Amniotic stem cell (primary cell): Measurements from ENCODE around the gene ACSM3.
A peak's percentile ranks its signal among the peaks of the same experiment; 100 is the strongest.
"Not testable (repeated sequence)": the region's sequence is repeated elsewhere in the genome, so short reads cannot be mapped to it uniquely, and the experiment has no call there.

Source experiments
- DNase-seq: peaks from one replicate; lab custom pipeline; 2025; lab: John Stamatoyannopoulos, UW

The ACSM3 gene

DNA sequence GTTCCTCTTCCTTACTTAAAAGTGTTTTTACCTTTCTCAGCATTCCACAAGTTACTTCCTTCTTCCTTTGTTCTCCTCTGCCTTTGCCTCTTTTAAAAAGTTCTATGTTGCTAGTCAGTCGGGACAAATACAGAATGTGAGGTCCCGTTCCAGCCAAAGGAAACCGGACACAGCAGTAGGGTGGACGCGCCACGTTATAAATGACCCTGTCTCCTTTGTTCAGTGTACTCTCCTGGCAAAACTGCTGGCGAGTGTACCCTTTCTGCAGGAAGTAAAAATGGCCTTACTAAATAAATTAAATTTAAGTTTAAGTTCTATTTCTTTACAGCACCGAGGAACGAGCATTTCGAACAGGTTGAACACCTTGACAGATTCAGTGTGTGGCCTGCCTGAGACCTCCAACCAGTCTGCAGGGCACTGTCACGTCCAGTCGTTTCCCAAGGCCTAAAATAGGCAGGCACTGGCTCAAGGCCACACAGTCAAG, 41.9 kb downstream of the ACSM3 start:
- not testable (repeated sequence) for DNase-seq

GRCh38 chr16:20806168-20807050, 42.6 kb downstream of the ACSM3 start, which contains the start of the genes ERI2 and REXO5:
ERI2 (minus strand) TSS chr16:20806472; CDS start chr16:20806430, 42 bp downstream.
REXO5 (plus strand) TSS chr16:20806527; CDS start chr16:20806954, 427 bp downstream.
- peak; percentile 90 for DNase-seq

GRCh38 chr16:20807862-20808261, 44.0 kb downstream of the ACSM3 start:
- DNase-seq = no peak

GRCh38 chr16:20811889-20812439, 48.1 kb downstream of the ACSM3 start:
- DNase-seq = no peak

DNA sequence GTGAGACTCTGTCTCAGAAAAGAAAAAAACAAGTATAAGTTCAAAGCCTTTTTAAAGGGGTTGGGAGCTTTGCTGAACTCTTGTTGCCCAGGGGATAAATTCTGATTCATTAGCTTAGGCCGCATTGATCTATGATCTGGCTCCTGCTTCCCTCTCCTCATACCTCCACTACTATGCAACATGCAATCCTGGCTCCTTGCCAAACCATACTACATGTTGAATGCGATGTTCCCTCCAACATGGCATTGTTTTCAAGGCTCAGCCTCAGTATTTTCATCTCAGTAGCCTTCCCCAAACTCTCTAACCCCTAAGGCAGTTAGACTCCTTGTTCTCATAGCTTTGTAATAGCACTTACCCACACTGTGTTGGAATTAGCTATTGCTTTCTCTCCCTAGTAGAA, 48.7 kb downstream of the ACSM3 start:
- no peak for DNase-seq

- DNase-seq = no peak
These were observed 51.0 kb downstream of the ACSM3 start for GRCh38 chr16:20814784-20815183.

- no peak for DNase-seq
These were observed 55.2 kb downstream of the ACSM3 start for GRCh38 chr16:20818929-20819585.

DNA sequence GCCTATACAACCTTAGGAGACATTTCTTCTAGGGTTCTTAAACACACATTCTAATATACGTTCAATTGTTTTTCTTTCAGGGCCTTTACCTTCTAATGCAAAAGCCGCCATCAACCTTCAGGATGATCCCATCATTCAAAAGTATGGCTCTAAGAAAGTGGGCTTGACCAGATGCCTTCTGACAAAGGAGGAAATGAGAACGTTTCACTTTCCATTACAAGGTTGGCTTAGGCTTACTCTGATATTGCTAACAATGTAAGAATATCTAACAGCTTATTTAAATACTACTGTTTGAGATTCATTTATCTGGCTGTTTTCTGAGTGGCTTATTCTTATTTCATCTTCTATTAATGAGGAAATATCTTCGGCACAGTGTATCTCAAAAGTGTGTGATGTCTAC, 57.9 kb downstream of the ACSM3 start:
- DNase-seq = no peak

DNA sequence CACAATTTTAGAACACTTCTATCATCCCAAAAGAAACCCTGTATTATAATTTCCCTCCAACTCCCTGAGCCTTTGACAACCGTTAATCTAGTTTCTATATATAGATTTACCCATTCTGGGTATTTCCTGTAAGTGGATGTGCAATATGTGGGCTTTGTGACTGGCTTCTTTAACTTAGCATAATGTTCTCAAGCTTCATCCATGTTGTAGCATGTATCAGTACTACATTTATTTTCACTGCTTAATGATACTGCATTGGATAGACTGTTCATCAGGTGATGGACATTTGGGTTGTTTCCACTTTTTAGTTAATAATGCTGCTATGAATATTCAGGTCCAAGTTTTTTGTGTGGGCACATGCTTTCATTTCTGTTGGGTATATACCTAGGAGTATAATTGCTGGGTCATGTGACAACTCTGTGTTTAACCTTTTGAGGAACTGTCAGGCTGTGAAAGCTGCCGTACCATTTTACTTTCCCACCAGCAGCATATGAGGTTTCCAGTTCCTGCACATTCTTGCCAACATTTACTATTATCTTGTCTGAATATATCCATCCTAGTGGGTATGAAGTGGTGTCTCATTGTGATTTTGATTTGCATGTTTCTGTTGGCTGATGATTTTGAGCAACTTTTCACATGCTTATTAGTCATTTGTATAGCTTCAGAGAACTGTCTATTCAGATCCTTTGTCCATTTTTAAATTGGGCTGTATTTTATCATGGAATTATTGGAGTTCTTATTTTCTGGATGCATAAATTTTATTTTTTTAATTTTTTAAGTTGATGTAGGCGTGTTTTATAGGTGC, 58.9 kb downstream of the ACSM3 start:
- no peak for DNase-seq

- no peak for DNase-seq
These were observed 62.3 kb downstream of the ACSM3 start for GRCh38 chr16:20826039-20826566.

- no peak for DNase-seq
These were observed 65.7 kb downstream of the ACSM3 start for GRCh38 chr16:20829536-20829935.

- DNase-seq = no peak
These were observed 66.6 kb downstream of the ACSM3 start for GRCh38 chr16:20830372-20830771.

- no peak for DNase-seq
These were observed 69.3 kb downstream of the ACSM3 start for GRCh38 chr16:20833086-20833485.

GRCh38 chr16:20838240-20838639, 74.4 kb downstream of the ACSM3 start:
- no peak for DNase-seq

DNA sequence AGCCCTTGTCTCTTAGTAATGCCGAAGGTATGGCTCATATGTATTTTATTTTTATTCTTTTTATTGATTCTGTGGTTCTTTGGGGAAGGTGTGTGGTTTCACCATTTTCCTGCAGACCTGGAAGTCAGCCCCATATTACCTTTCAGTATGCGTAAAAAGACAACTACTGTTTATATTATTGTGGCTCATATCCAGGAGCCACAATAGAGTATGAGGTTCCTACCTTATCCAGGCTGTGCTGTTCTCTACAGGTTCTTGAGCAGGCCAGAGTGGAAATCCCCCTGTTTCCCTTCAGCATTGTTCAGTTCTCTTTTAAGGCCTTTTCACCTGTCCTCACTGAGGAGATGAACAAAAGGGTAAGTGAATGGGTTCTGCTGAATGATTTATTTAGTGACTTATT, 75.7 kb downstream of the ACSM3 start:
- no peak for DNase-seq

DNA sequence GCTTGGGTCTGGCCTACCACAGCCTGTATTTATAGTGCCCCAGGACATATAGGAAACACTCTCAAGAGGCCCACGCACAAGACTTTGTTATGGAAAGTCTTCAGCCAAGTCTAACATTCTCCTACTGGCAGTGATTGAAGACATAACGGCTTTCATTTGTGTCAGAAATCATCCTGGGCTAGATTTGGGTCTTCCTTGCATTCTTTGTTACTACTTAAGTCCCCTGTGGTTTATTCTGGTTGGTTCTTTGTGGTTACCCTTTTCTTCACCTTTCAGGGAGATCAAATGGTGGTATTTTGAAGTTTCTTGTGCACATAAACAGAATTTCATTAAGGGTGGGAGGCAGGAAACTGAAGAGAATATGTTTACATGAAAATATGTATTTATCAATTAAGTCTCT, 80.2 kb downstream of the ACSM3 start:
- no peak for DNase-seq

GRCh38 chr16:20844588-20844987, 80.8 kb downstream of the ACSM3 start:
- DNase-seq = no peak

DNA sequence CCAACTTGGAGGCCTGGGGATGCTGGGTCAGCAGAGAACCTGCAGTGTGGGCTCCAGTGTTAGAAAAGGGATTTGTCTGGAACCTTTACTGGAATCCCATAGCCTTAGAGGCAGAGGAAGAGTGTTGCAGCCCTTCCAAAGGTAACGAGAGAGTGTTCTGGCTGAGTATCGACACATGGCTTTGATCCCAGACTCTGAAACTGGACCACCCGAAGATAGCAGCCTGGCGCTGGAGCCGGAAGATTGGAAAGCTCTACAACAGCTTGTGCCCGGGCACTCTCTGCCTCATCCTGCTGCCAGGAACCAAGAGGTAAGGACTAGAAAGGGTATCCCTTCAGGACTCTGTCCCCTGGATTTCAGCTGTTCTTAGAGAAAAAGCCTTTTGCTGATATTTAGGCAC, 82.2 kb downstream of the ACSM3 start:
- no peak for DNase-seq

DNA sequence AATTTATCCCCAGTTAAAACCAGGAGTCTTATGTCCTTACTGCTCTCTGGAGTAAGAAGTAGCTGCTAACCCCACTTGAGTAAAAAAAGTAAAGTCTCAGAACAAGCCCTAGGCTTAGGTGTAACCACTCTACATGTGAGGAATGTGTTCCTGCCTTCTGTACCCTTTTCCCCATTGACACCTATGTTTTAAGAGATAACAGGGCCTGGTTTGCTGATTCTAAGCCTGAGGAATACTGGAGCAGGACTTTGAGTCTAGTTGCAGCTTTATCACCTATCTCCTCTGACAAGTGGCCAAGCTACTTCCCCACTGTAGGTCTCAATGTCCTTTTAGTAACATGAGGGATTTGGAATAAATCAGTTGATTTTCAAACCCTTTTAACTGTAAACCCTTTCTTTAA, 82.7 kb downstream of the ACSM3 start:
- no peak for DNase-seq
